Muscle of arm (tissue), 14 donors: Measurements from ENCODE around the gene C9orf85. TPM values are rescaled to one million over a fixed set of nuclear protein-coding genes. Genes with fewer than 3 reads are reported as not detected.
A peak's percentile ranks its signal among the peaks of the same experiment; 100 is the strongest.

Source experiments
- DNase-seq: peaks from one replicate; pipeline ENCODE4 v3.0.0-alpha.2; 2013
- long read RNA-seq, 11 donors: transcript quantifications; one replicate each; lab custom pipeline, GENCODE V29; 2026
- polyA plus RNA-seq, 12 donors: library from polyadenylated mRNA; unstranded; fragments of 120-200 nt; gene quantifications; one replicate each; pipeline ENCODE4 v1.2.1, GENCODE V29; 2013; ENCODE audit not compliant: insufficient read length in 12 of 12

Gene C9orf85
- polyA plus RNA-seq, result 10 to 100 TPM in 11 of 12 donors, not detected in 1; 17.2 to 26.2 (median 24.0) TPM
- long read RNA-seq, donor 1, transcript C9orf85-201 (4 exons, 1,279 nt), result major isoform, 5 of 6 reads
- long read RNA-seq, donor 1, partial matches to known transcripts, result 0 of 6 reads
- long read RNA-seq, donor 1, other reads (novel, unspliced or antisense), result 0 of 6 reads
- long read RNA-seq, donor 2, transcript C9orf85-201 (4 exons, 1,279 nt), result major isoform, 10 of 18 reads
- long read RNA-seq, donor 2, partial matches to known transcripts, result 5 of 18 reads
- long read RNA-seq, donor 2, other reads (novel, unspliced or antisense), result 0 of 18 reads
- long read RNA-seq, donor 3, transcript C9orf85-201 (4 exons, 1,279 nt), result major isoform, 6 of 8 reads
- long read RNA-seq, donor 3, partial matches to known transcripts, result 0 of 8 reads
- long read RNA-seq, donor 3, other reads (novel, unspliced or antisense), result 0 of 8 reads
- long read RNA-seq, donor 4, partial matches to known transcripts, result 0 of 1 reads
- long read RNA-seq, donor 4, other reads (novel, unspliced or antisense), result 0 of 1 reads
- long read RNA-seq, donor 5, result 0 reads
- long read RNA-seq, donor 6, partial matches to known transcripts, result 0 of 5 reads
- long read RNA-seq, donor 6, other reads (novel, unspliced or antisense), result 0 of 5 reads
- long read RNA-seq, donor 7, partial matches to known transcripts, result 0 of 1 reads
- long read RNA-seq, donor 7, other reads (novel, unspliced or antisense), result 0 of 1 reads
- long read RNA-seq, donor 8, transcript C9orf85-201 (4 exons, 1,279 nt), result major isoform, 6 of 14 reads
- long read RNA-seq, donor 8, partial matches to known transcripts, result 5 of 14 reads
- long read RNA-seq, donor 8, other reads (novel, unspliced or antisense), result 0 of 14 reads
- long read RNA-seq, donor 9, transcript C9orf85-201 (4 exons, 1,279 nt), result major isoform, 7 of 9 reads
- long read RNA-seq, donor 9, partial matches to known transcripts, result 0 of 9 reads
- long read RNA-seq, donor 9, other reads (novel, unspliced or antisense), result 0 of 9 reads
- long read RNA-seq, donor 10, transcript C9orf85-201 (4 exons, 1,279 nt), result major isoform, 7 of 8 reads
- long read RNA-seq, donor 10, partial matches to known transcripts, result 0 of 8 reads
- long read RNA-seq, donor 10, other reads (novel, unspliced or antisense), result 0 of 8 reads
- long read RNA-seq, donor 11, transcript C9orf85-201 (4 exons, 1,279 nt), result major isoform, 5 of 8 reads
- long read RNA-seq, donor 11, partial matches to known transcripts, result 0 of 8 reads
- long read RNA-seq, donor 11, other reads (novel, unspliced or antisense), result 0 of 8 reads

- peak; percentile 99 for DNase-seq
Measured at GRCh38 chr9:71911061-71911907, at the start of gene C9orf85, which contains the start of gene ABHD17B. Gene C9orf85 (plus strand): TSS chr9:71911639. CDS start chr9:71911735, 96 bp downstream. Gene ABHD17B (minus strand): TSS chr9:71911193. CDS start chr9:71875080, 36,113 bp downstream.

GRCh38 chr9:71863631-71864030, 47.8 kb upstream of the C9orf85 start:
- no peak for DNase-seq

- no peak for DNase-seq
Measured at GRCh38 chr9:71875345-71875744, 36.1 kb upstream of the C9orf85 start.

GRCh38 chr9:71876106-71876505, 35.3 kb upstream of the C9orf85 start:
- no peak for DNase-seq

GRCh38 chr9:71876829-71877228, 34.6 kb upstream of the C9orf85 start:
- no peak for DNase-seq

GRCh38 chr9:71878327-71879274, 32.8 kb upstream of the C9orf85 start:
- no peak for DNase-seq

- no peak for DNase-seq
Measured at GRCh38 chr9:71879644-71880174, 31.7 kb upstream of the C9orf85 start.

- DNase-seq, result no peak
Measured at GRCh38 chr9:71884005-71884404, 27.4 kb upstream of the C9orf85 start.

- no peak for DNase-seq
Measured at GRCh38 chr9:71885467-71885866, 26.0 kb upstream of the C9orf85 start.

GRCh38 chr9:71886015-71886414, 25.4 kb upstream of the C9orf85 start:
- DNase-seq, result no peak

GRCh38 chr9:71886541-71886940, 24.9 kb upstream of the C9orf85 start:
- DNase-seq, result no peak

- DNase-seq, result no peak
Measured at GRCh38 chr9:71887362-71887761, 24.1 kb upstream of the C9orf85 start.

- no peak for DNase-seq
Measured at GRCh38 chr9:71890042-71890679, 21.3 kb upstream of the C9orf85 start.

GRCh38 chr9:71891557-71892189, 19.8 kb upstream of the C9orf85 start:
- DNase-seq, result no peak

GRCh38 chr9:71895117-71895516, 16.3 kb upstream of the C9orf85 start:
- DNase-seq, result no peak

- DNase-seq, result no peak
Measured at GRCh38 chr9:71895955-71896354, 15.5 kb upstream of the C9orf85 start.

GRCh38 chr9:71896761-71897160, 14.7 kb upstream of the C9orf85 start:
- no peak for DNase-seq

GRCh38 chr9:71897577-71897976, 13.9 kb upstream of the C9orf85 start:
- DNase-seq, result no peak
